Loucy (cell line): ENCODE data around the gene ALKBH8.
"Not testable (repeated sequence)": the region's sequence is repeated elsewhere in the genome, so short reads cannot be mapped to it uniquely, and the experiment has no call there.

ENCODE experiments used
- H2AFZ ChIP-seq: fragments of 200-600 bp; sonication (generic); 2 replicates; pipeline ENCODE4 v1.6.0; 2016; ENCODE audit warnings: antibody characterized with exemption, mild to moderate bottlenecking, low read length, moderate library complexity
- H3F3A ChIP-seq: fragments of 200-600 bp; 2 replicates; pipeline ENCODE4 v1.6.0; 2016; ENCODE audit warnings: antibody characterized with exemption, low read depth, mild to moderate bottlenecking
- H3K27me3 ChIP-seq: fragments of 200-600 bp; sonication (generic); 2 replicates; pipeline ENCODE4 v1.6.1; 2014; ENCODE audit warnings: low read length, mild to moderate bottlenecking; ENCODE audit not compliant: insufficient read depth, poor library complexity, severe bottlenecking
- H3K36me3 ChIP-seq: fragments of 200-600 bp; sonication (generic); 2 replicates; pipeline ENCODE4 v1.6.1; 2016; ENCODE audit warnings: low read length; ENCODE audit not compliant: insufficient read depth
- H3K4me1 ChIP-seq: fragments of 200-600 bp; sonication (generic); 2 replicates; pipeline ENCODE4 v1.5.1; 2014; ENCODE audit warnings: low read length, mild to moderate bottlenecking; ENCODE audit not compliant: insufficient read depth, poor library complexity, severe bottlenecking
- H3K4me2 ChIP-seq: fragments of 200-600 bp; sonication (generic); 2 replicates; pipeline ENCODE4 v1.6.0; 2014; ENCODE audit warnings: antibody characterized with exemption, low read length, low read depth, mild to moderate bottlenecking; ENCODE audit not compliant: poor library complexity, severe bottlenecking
- H3K4me3 ChIP-seq: fragments of 200-600 bp; sonication (generic); 2 replicates; pipeline ENCODE4 v1.5.1; 2014; ENCODE audit warnings: low read length, mild to moderate bottlenecking, mixed read lengths; ENCODE audit not compliant: poor library complexity, severe bottlenecking
- H3K79me2 ChIP-seq: fragments of 200-600 bp; sonication (generic); 2 replicates; pipeline ENCODE4 v1.6.1; 2014; ENCODE audit warnings: low read length; ENCODE audit not compliant: insufficient read depth
- H3K9ac ChIP-seq: fragments of 200-600 bp; sonication (generic); 2 replicates; pipeline ENCODE4 v1.6.0; 2014; ENCODE audit warnings: mild to moderate bottlenecking, low read depth, low read length, moderate library complexity; ENCODE audit not compliant: poor library complexity, severe bottlenecking
- H3K9me2 ChIP-seq: fragments of 200-600 bp; sonication (generic); replicated peaks from 2 replicates; pipeline ENCODE4 v1.6.1; 2016; ENCODE audit warnings: low read depth, low read length, mixed read lengths
- H3K9me3 ChIP-seq: fragments of 200-600 bp; sonication (generic); 2 replicates; pipeline ENCODE4 v1.6.1; 2014; ENCODE audit warnings: mild to moderate bottlenecking, antibody characterized with exemption, low read length, low read depth; ENCODE audit not compliant: insufficient read depth
- H4K20me1 ChIP-seq: fragments of 200-600 bp; sonication (generic); 2 replicates; pipeline ENCODE4 v1.6.0; 2014; ENCODE audit warnings: antibody characterized with exemption, low read length, mild to moderate bottlenecking; ENCODE audit not compliant: insufficient read depth, poor library complexity, severe bottlenecking
- EZH2phosphoT487 ChIP-seq: fragments of 200-600 bp; IDR thresholded peaks from 2 replicates; pipeline ENCODE4 v1.6.1; 2018; ENCODE audit warnings: antibody characterized with exemption, mild to moderate bottlenecking, moderate library complexity, borderline replicate concordance
- TF ChIP-seq, protein P1 (sequence below): fragments of 200-600 bp; sonication (generic); conservative IDR thresholded peaks from 2 replicates; pipeline ENCODE4 v1.5.1; 2014; ENCODE audit warnings: mild to moderate bottlenecking, antibody characterized with exemption, low read length

Gene ALKBH8

DNA sequence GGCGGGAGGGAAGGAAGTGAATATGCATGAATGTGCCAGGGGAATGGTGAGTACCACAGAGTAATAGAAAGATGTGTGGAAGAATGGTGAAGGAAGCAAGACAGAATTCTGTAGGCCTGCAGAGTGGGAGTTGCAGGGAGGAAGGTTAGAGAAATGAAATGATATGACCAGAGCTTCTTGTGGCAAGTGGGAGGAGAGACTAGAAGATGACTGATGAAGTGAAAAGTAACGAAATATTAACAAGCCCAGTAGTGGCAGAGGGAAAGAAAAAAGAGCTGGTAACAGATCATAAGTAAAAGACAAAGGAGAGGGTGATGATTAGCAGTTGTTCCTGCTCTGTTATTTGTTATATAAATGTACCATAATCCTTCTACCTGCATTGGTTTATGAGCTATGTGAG is 1.0 kb upstream of the ALKBH8 start:
- Histone ChIP-seq H3K4me3 (no peak overlapping the region), H2AFZ (no peak overlapping the region), H3K4me2 (no peak overlapping the region)

DNA sequence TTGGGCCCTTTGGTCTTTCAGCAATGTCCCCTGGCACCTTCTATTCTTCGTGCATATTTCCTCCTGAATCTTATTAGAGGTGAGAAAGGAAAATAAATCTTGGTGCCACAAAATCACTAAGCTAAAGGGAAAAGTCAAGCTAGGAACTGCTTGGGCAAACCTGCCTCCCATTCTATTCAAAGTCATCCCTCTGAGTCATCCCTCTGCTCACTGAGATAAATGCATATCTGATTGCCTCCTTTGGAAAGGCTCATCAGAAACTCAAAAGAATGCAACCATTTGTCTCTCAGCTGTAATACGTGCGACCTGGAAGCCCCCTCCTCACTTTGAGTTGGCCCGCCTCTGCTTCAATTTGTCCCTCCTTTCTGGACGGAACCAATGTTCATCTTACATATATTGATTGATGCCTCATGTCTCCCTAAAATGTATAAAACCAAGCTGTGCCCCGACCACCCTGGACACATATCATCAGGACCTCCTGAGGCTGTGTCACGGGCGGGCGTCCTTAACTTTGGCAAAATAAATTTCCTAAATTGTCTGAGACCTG is 493 bp upstream of the ALKBH8 start:
- H3F3A ChIP-seq, result not testable (repeated sequence)

More for the DNA sequence above, 1.0 kb upstream of the ALKBH8 start:
- Histone ChIP-seq H3K9ac (no peak overlapping the region), H3F3A (no peaks in the 10 kb centered on the region), H3K9me2 (no peaks in the 10 kb centered on the region), H4K20me1 (no peaks in the 10 kb centered on the region), H3K36me3 (no peaks in the 10 kb centered on the region), H3K27me3 (peaks cover 7% of the 10 kb centered on the region), H3K79me2 (peaks cover 27% of the 10 kb centered on the region; the same call in 1 of the 2 replicates), H3K9me3 (no peaks in the 10 kb centered on the region), H3K4me1 (peaks cover 26% of the 10 kb centered on the region)
- no peak for TF ChIP-seq EZH2phosphoT487
- TF ChIP-seq, protein P1, sequence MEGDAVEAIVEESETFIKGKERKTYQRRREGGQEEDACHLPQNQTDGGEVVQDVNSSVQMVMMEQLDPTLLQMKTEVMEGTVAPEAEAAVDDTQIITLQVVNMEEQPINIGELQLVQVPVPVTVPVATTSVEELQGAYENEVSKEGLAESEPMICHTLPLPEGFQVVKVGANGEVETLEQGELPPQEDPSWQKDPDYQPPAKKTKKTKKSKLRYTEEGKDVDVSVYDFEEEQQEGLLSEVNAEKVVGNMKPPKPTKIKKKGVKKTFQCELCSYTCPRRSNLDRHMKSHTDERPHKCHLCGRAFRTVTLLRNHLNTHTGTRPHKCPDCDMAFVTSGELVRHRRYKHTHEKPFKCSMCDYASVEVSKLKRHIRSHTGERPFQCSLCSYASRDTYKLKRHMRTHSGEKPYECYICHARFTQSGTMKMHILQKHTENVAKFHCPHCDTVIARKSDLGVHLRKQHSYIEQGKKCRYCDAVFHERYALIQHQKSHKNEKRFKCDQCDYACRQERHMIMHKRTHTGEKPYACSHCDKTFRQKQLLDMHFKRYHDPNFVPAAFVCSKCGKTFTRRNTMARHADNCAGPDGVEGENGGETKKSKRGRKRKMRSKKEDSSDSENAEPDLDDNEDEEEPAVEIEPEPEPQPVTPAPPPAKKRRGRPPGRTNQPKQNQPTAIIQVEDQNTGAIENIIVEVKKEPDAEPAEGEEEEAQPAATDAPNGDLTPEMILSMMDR, result no peak

DNA sequence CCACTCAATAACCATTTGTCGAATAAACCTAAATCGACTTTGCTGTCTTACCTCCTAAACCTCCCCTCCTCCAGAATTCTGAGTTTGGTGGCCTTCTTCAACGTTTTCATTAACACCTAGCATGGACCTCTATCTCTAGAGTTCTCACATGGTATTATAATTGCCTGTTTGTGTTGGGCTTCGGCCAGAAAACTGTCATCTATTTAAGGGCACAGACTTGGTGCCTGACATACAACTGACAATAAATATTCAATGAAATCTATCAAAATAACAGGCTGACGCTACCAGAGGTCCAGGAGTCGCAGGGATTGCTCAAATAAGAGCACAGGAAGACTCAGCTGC is 687 bp downstream of the ALKBH8 start:
- H3K27me3 ChIP-seq, result no peaks in the 10 kb centered on the region
- no peaks in the 10 kb centered on the region for H3F3A ChIP-seq
- peaks cover 32% of the 10 kb centered on the region; the same call in 1 of the 2 replicates for H3K79me2 ChIP-seq
- peaks cover 28% of the 10 kb centered on the region for H3K4me1 ChIP-seq
- H3K4me2 ChIP-seq, result peak overlapping the region; percentile 87
- TF ChIP-seq EZH2phosphoT487, result no peak
- TF ChIP-seq, protein P1, result no peak
- H3K36me3 ChIP-seq, result no peaks in the 10 kb centered on the region
- H3K9ac ChIP-seq, result peak overlapping the region; percentile 74
- H2AFZ ChIP-seq, result peak overlapping the region; percentile 98
- H3K9me2 ChIP-seq, result no peaks in the 10 kb centered on the region
- no peaks in the 10 kb centered on the region for H4K20me1 ChIP-seq
- H3K9me3 ChIP-seq, result no peaks in the 10 kb centered on the region
- H3K4me3 ChIP-seq, result peak overlapping the region; percentile 87

More for the DNA sequence above, 493 bp upstream of the ALKBH8 start:
- H3K9ac ChIP-seq, result peak overlapping the region; percentile 74
- H3K9me2 ChIP-seq, H3K9me3 ChIP-seq, H3K36me3 ChIP-seq, H3K27me3 ChIP-seq, H4K20me1 ChIP-seq: not testable (repeated sequence)
- peak overlapping the region; percentile 87 for H3K4me2 ChIP-seq
- peak overlapping the region; percentile 87 for H3K4me3 ChIP-seq
- peaks cover 28% of the 10 kb centered on the region for H3K4me1 ChIP-seq
- H2AFZ ChIP-seq, result peak overlapping the region; percentile 98
- H3K79me2 ChIP-seq, result peaks cover 27% of the 10 kb centered on the region; the same call in 1 of the 2 replicates

DNA sequence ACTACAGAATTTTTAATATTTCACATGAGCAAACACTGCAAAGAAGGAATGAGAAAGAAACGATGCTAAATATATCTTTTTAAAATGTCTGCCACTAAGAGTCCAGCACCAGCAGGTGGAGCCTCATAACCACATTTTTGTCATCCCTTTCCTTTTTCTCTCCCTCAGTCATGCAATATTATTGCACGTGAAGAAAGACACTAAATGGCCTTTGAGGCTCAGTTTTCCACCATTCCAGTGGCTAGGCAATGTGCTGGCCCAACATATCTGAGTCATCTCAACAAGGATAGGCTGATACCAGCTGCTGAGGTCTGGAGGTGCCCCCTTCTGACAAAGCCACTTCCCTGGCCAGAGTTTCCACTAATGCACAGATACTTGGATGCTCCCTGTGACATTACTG is 1.8 kb downstream of the ALKBH8 start:
- Histone ChIP-seq H3K9me3 (no peaks in the 10 kb centered on the region), H2AFZ (0 out of 2 replicates have a peak overlapping the region, but pooled peaks have one; percentile 21), H3K27me3 (no peaks in the 10 kb centered on the region), H3K4me1 (peaks cover 28% of the 10 kb centered on the region), H3K9ac (peak overlapping the region; percentile 74), H3K36me3 (no peaks in the 10 kb centered on the region), H3F3A (no peaks in the 10 kb centered on the region), H3K9me2 (no peaks in the 10 kb centered on the region), H4K20me1 (no peaks in the 10 kb centered on the region), H3K4me3 (peak overlapping the region; percentile 87), H3K4me2 (peak overlapping the region; percentile 87), H3K79me2 (peaks cover 32% of the 10 kb centered on the region; the same call in 1 of the 2 replicates)
- no peak for TF ChIP-seq EZH2phosphoT487
- TF ChIP-seq, protein P1, result peak; percentile 75
